K562 (cell line): ENCODE measurements around the gene FKBP2. TPM values are rescaled to one million over a fixed set of nuclear protein-coding genes. Genes with fewer than 3 reads are reported as not detected.

Experiments
- ARHGAP35 ChIP-seq: fragments of 450-650 bp; IDR thresholded peaks from 2 replicates; pipeline ENCODE4 v1.6.1; 2018; ENCODE audit not compliant: partially characterized antibody
- ATF6 ChIP-seq: sonication (generic); formaldehyde crosslinking; IDR thresholded peaks from 2 replicates; pipeline ENCODE4 v1.4.0; 2020; ENCODE audit warnings: mild to moderate bottlenecking, missing genetic modification reagents
- CHCHD3 ChIP-seq: fragments of 250-450 bp; sonication (Bioruptor Pico); IDR thresholded peaks from 2 replicates; pipeline ENCODE4 v2.1.2; 2022; ENCODE audit warnings: mild to moderate bottlenecking
- CUX1 ChIP-seq: fragments of 200-800 bp; sonication (Bioruptor generic); IDR thresholded peaks from 2 replicates; pipeline ENCODE4 v1.6.1; 2016; ENCODE audit warnings: missing genetic modification characterization, missing compliant biosample characterization
- GATA2 ChIP-seq: sonication (generic); formaldehyde crosslinking; IDR thresholded peaks from 2 replicates; pipeline ENCODE4 v1.4.0; 2020; ENCODE audit warnings: mild to moderate bottlenecking, missing genetic modification reagents
- GATAD2B ChIP-seq: fragments of 450-650 bp; IDR thresholded peaks from 2 replicates; pipeline ENCODE4 v1.6.1; 2017; ENCODE audit warnings: mild to moderate bottlenecking, borderline replicate concordance
- HDAC8 ChIP-seq: fragments of 450-650 bp; IDR thresholded peaks from 2 replicates; pipeline ENCODE4 v1.6.1; 2016; ENCODE audit warnings: mild to moderate bottlenecking, missing genetic modification characterization, moderate library complexity, missing compliant biosample characterization
- NCOA4 ChIP-seq: fragments of 450-650 bp; IDR thresholded peaks from 2 replicates; pipeline ENCODE4 v1.6.1; 2018; ENCODE audit warnings: mild to moderate bottlenecking; ENCODE audit not compliant: partially characterized antibody
- PTBP1 ChIP-seq: fragments of 200-400 bp; formaldehyde crosslinking; IDR thresholded peaks from 2 replicates; pipeline ENCODE4 v1.6.1; 2017; ENCODE audit warnings: low read depth, low read length
- STAT5A ChIP-seq: IDR thresholded peaks from 2 replicates; pipeline ENCODE4 v1.6.1; 2012; ENCODE audit warnings: low read length, inconsistent platforms, borderline replicate concordance
- TAF9B ChIP-seq: fragments of 450-650 bp; IDR thresholded peaks from 2 replicates; pipeline ENCODE4 v1.6.1; 2018; ENCODE audit warnings: mild to moderate bottlenecking; ENCODE audit not compliant: partially characterized antibody
- ZNF175 ChIP-seq: fragments of 200-800 bp; sonication (Bioruptor generic); IDR thresholded peaks from 2 replicates; pipeline ENCODE4 v1.6.1; 2016; ENCODE audit warnings: low read depth, mild to moderate bottlenecking, missing genetic modification characterization, missing compliant biosample characterization
- ZNF263 ChIP-seq: sonication (generic); formaldehyde crosslinking; IDR thresholded peaks from 2 replicates; pipeline ENCODE4 v1.8.0; 2022; ENCODE audit warnings: mild to moderate bottlenecking, missing genetic modification reagents, borderline replicate concordance
- ZNF740 ChIP-seq, 3 experiments: fragments of 200-800 bp in 1 of 3; sonication (Bioruptor generic) in 1 of 3; sonication (generic) in 1 of 3; formaldehyde crosslinking in 1 of 3; IDR thresholded peaks; 2 replicates each; pipeline versions ENCODE4 v1.6.1 to v1.8.0; 2016 to 2022; ENCODE audit warnings: mild to moderate bottlenecking in 2 of 3, missing compliant biosample characterization in 2 of 3, missing genetic modification characterization in 2 of 3, missing genetic modification reagents in 1 of 3
- ZNF79 ChIP-seq: fragments of 250-450 bp; sonication (Bioruptor Pico); IDR thresholded peaks from 2 replicates; pipeline ENCODE4 v1.4.0; 2020; ENCODE audit warnings: low read depth, mild to moderate bottlenecking, moderate library complexity
- ZSCAN32 ChIP-seq: fragments of 450-650 bp; formaldehyde crosslinking; IDR thresholded peaks from 2 replicates; pipeline ENCODE4 v1.4.0; 2020; ENCODE audit warnings: mild to moderate bottlenecking, moderate library complexity
- polyA plus RNA-seq, 8 experiments: library from polyadenylated mRNA; depleted of rRNA in 4 of 8; stranded (reverse) in 5 of 8; unstranded in 3 of 8; fragments of >200 nt; fragmentation: Nextera tagmentation in 2 of 8; fragmentation: Illumina TruSeq in 1 of 8; extraction: Ambion mirVana in 2 of 8; extraction: Trizol in 1 of 8; gene quantifications; 2 replicates each; pipeline versions ENCODE4 v1.2.1 to v1.2.3, GENCODE V29; 2011 to 2014; ENCODE audit warnings: inconsistent platforms in 1 of 8, missing spikeins in 1 of 8
- total RNA-seq, 7 experiments: library from RNA; depleted of rRNA in 6 of 7; stranded (reverse); fragments of >200 nt in 6 of 7; fragmentation: Illumina TruSeq in 2 of 7; extraction: Trizol in 2 of 7; gene quantifications; 2 replicates each; pipeline versions ENCODE4 v1.2.1 to v1.2.3, GENCODE V29; 2011 to 2021; ENCODE audit warnings: low replicate concordance in 1 of 7

FKBP2 gene
- total and polyA plus RNA-seq, 9 of the 15 experiments (the other 6 are each of a cell fraction or from before 2014, with no cell fraction given) = 3.5 to 151 (median 58.1) TPM

GRCh38 chr11:64269540-64270220 lies 28.8 kb downstream of the FKBP2 start (continued):
- TF ChIP-seq CUX1 (CRISPR knock-in tag) = no peak
- TF ChIP-seq ZNF175 (CRISPR knock-in tag) = peak; percentile 2
- TF ChIP-seq GATAD2B = no peak; the same call in 1 of the 2 replicates
- TF ChIP-seq HDAC8 (tag) = no peak
- TF ChIP-seq ARHGAP35 = no peak
- no peak for TF ChIP-seq TAF9B
- TF ChIP-seq GATA2 (CRISPR knock-in tag) = no peak
- TF ChIP-seq ZNF740 (CRISPR knock-in tag; IDR thresholded peaks at IDR 0.05) = no peak
- TF ChIP-seq ZNF740 (tag; IDR thresholded peaks at IDR 0.05) = peak in 1 of 2 experiments; percentile 44; a peak in 1 of 4 replicates
- TF ChIP-seq PTBP1 = no peak
- TF ChIP-seq ATF6 (CRISPR knock-in tag) = peak; percentile 80; the same call in 1 of the 2 replicates
- TF ChIP-seq NCOA4 = no peak
- TF ChIP-seq CHCHD3 (CRISPR knock-in tag) = peak; percentile 44; the same call in 1 of the 2 replicates
- no peak; the same call in 1 of the 2 replicates for TF ChIP-seq STAT5A
- TF ChIP-seq ZNF79 = no peak
- TF ChIP-seq ZSCAN32 (CRISPR knock-in tag) = peak; percentile 45
- TF ChIP-seq ZNF263 (CRISPR knock-in tag) = no peak
